Left lung (tissue), 10 donors: ENCODE data around the gene SEM1. TPM values are rescaled to one million over a fixed set of nuclear protein-coding genes. Genes with fewer than 3 reads are reported as not detected.

Experiments used
- ATAC-seq: fragments of 200-7000 bp; cut with Tn5 transposase; one replicate; pipeline ENCODE4 v1.9.1; 2020; ENCODE audit warnings: moderate library complexity
- DNase-seq, 4 donors: peaks; one replicate each; pipeline ENCODE4 v3.0.0-alpha.2; 2013 to 2020
- H3K27ac ChIP-seq, 2 donors: fragments of 200-600 bp; sonication (generic) in 1 of 2; one replicate each; pipeline versions ENCODE4 v1.5.0 to v1.8.0; 2020 to 2021
- H3K27me3 ChIP-seq, 2 donors: fragments of 200-600 bp; sonication (generic) in 1 of 2; one replicate each; pipeline versions ENCODE4 v1.5.0 to v1.8.0; 2020 to 2021
- H3K36me3 ChIP-seq, 2 donors: fragments of 200-600 bp; sonication (generic) in 1 of 2; one replicate each; pipeline versions ENCODE4 v1.5.0 to v1.8.0; 2020 to 2021
- H3K4me1 ChIP-seq, 2 donors: fragments of 200-600 bp; one replicate each; pipeline ENCODE4 v1.8.0; 2021
- H3K4me3 ChIP-seq, 2 donors: fragments of 200-600 bp; sonication (generic) in 1 of 2; one replicate each; pipeline versions ENCODE4 v1.5.0 to v1.8.0; 2020 to 2021; ENCODE audit warnings: mild to moderate bottlenecking in 1 of 2
- H3K9me3 ChIP-seq, 2 donors: fragments of 200-600 bp; sonication (generic) in 1 of 2; one replicate each; pipeline versions ENCODE4 v1.5.0 to v1.8.0; 2020 to 2021
- intact Hi-C, 2 donors: fragments of 100-400 bp; cut with DNase I; formaldehyde crosslinking; loops; one replicate each; pipeline versions ENCODE4 v1.11.2 to v1.14.2; 2022
- polyA plus RNA-seq, 6 donors: library from polyadenylated mRNA; unstranded; fragments of 120-200 nt; gene quantifications; one replicate each; pipeline ENCODE4 v1.2.1, GENCODE V29; 2013; ENCODE audit not compliant: insufficient read length in 6 of 6
- total RNA-seq, 2 donors: library from RNA; stranded (reverse); fragmentation: NEBNext Ultra II Directional; extraction: Animal tissue kit (Norgen Biotek cat#: 25700); gene quantifications; one replicate each; pipeline ENCODE4 v1.2.1, GENCODE V29; 2021
- TF ChIP-seq, protein P1 (sequence below), 2 donors: fragments of 200-600 bp; sonication (generic) in 1 of 2; IDR thresholded peaks; one replicate each; pipeline versions ENCODE4 v1.5.0 to v1.8.0; 2021; ENCODE audit warnings: antibody characterized with exemption in 2 of 2
- donor health status: DM: no; HTN: yes; CAD: no.
- donor health status: DM: no; HTN: no; CAD: no.

Gene SEM1
- total and polyA plus RNA-seq, 8 donors: 34.1 to 200 (median 179) TPM

DNA sequence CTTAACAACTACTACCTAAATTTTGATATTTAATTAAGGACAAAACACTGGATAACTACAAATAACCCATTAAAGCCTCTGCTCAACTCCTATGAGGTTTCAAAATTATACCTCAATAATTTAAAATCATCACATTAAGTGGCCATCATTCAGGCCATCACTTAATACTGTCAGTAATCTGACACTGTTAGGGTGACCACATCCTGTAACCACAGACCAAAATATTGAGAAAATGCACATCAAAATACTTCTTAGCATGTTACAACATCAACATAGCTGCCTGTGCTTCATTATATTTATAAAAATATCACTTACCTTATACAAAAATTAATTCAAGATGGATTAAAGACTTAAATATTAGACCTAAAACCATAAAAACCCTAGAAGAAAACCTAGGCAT, 23.3 kb downstream of the SEM1 start:
- TF ChIP-seq, protein P1, sequence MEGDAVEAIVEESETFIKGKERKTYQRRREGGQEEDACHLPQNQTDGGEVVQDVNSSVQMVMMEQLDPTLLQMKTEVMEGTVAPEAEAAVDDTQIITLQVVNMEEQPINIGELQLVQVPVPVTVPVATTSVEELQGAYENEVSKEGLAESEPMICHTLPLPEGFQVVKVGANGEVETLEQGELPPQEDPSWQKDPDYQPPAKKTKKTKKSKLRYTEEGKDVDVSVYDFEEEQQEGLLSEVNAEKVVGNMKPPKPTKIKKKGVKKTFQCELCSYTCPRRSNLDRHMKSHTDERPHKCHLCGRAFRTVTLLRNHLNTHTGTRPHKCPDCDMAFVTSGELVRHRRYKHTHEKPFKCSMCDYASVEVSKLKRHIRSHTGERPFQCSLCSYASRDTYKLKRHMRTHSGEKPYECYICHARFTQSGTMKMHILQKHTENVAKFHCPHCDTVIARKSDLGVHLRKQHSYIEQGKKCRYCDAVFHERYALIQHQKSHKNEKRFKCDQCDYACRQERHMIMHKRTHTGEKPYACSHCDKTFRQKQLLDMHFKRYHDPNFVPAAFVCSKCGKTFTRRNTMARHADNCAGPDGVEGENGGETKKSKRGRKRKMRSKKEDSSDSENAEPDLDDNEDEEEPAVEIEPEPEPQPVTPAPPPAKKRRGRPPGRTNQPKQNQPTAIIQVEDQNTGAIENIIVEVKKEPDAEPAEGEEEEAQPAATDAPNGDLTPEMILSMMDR (IDR thresholded peaks at IDR 0.05): no peak
- no peak overlapping the region for H3K4me3 ChIP-seq
- no peak for DNase-seq
- ATAC-seq: no peak
- H3K27ac ChIP-seq: no peak overlapping the region
- H3K27me3 ChIP-seq: no peaks in the 10 kb centered on the region
- H3K36me3 ChIP-seq: peaks cover 0 to 33% of the 10 kb centered on the region in 2 donors
- H3K9me3 ChIP-seq: no peaks in the 10 kb centered on the region
- intact Hi-C loops: no loop called here
- H3K4me1 ChIP-seq: peaks cover 0 to 7% of the 10 kb centered on the region in 2 donors

DNA sequence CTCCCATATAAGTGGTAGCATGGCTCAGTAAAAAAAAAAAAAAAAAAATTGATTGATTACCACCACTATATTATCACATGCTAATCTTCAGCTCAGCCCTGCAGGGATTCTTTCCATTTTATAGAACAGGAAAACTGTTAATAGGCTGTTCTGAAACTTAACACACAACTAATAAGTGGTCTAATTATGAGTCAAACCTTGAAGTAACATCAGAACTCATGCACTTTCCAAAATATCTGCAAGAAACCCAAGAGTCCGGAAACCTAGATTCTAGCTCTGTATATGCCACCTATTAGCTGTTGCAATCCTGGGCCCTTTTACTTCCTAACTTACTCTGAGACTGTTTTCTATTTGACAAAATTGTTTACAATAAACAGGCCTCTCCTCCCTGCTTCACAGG, 23.9 kb downstream of the SEM1 start:
- ATAC-seq: no peak
- H3K9me3 ChIP-seq: no peaks in the 10 kb centered on the region
- intact Hi-C loops: no loop called here

DNA sequence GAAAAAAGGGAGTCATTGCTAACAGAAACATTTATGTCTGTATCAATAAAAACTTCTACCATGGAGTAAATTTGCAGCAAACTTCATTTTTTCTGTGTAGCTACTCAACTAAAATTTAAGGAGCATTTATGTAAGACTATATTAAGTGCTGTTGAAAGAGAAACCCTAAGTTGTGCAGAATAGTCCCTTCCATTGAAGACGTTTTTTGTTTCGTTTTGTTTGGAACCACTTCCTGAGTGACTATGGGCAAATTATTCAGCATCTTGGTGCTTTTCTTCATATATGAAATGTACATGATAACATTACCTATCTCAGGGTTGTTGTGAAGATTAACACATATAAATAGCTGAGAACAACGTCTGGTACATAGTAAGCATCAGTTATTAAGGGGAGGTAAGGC, 24.3 kb downstream of the SEM1 start:
- no peak for DNase-seq
- Histone ChIP-seq H3K36me3 (peaks cover 0 to 28% of the 10 kb centered on the region in 2 donors), H3K27ac (no peak overlapping the region), H3K4me1 (peaks cover 0 to 7% of the 10 kb centered on the region in 2 donors), H3K9me3 (no peaks in the 10 kb centered on the region), H3K4me3 (no peak overlapping the region), H3K27me3 (no peaks in the 10 kb centered on the region)
- no peak for ATAC-seq
- TF ChIP-seq, protein P1 (IDR thresholded peaks at IDR 0.05): no peak
- intact Hi-C loops: no loop called here

More for the DNA sequence above, 23.9 kb downstream of the SEM1 start:
- TF ChIP-seq, protein P1 (IDR thresholded peaks at IDR 0.05): no peak
- Histone ChIP-seq H3K4me1 (peaks cover 0 to 7% of the 10 kb centered on the region in 2 donors), H3K27ac (no peak overlapping the region), H3K4me3 (no peak overlapping the region), H3K36me3 (peaks cover 0 to 32% of the 10 kb centered on the region in 2 donors), H3K27me3 (no peaks in the 10 kb centered on the region)
- DNase-seq: no peak

DNA sequence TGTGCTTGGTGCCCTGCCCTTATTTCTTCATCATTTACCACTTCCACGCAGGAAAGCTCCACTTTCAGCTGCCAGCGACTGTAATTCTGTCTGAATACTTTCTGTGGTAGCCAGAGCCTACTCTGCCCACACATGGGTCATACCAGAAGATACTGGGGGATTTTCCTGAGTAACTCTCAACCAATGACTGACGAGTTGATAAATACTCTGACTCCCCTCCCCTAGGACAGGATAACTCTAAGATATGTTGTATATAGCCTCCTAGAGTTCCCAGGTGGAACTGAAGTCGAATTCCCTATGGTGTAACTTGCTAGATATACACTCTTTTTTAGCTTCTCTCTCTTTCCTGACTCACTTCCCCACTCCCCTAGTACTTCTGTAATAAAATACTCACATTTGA, 29.8 kb downstream of the SEM1 start:
- intact Hi-C loops: no loop called here
- TF ChIP-seq, protein P1 (IDR thresholded peaks at IDR 0.05): no peak

DNA sequence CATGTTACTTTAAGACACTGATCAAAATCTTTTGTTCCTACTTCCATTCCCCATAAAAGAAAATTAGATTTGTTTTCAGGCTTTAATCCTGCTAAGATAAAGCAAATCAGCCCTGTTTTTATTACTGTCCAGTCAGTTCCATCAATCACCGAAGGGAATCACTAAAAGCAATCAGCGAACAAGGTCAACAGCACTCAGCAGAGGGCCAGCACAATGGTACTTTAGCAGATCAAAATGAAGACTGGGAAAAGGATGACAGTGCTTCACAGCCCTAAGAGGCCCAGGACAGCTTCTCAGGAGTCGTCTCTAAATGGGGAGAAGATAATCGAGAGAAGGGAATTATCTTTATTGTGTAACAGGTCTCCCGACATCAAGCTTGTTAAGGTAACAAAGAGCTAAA, 32.7 kb downstream of the SEM1 start:
- no peak for DNase-seq
- TF ChIP-seq, protein P1 (IDR thresholded peaks at IDR 0.05): no peak
- Histone ChIP-seq H3K36me3 (peaks cover 0 to 7% of the 10 kb centered on the region in 2 donors), H3K27ac (no peak overlapping the region), H3K4me1 (no peaks in the 10 kb centered on the region), H3K9me3 (no peaks in the 10 kb centered on the region), H3K4me3 (no peak overlapping the region), H3K27me3 (no peaks in the 10 kb centered on the region)
- ATAC-seq: no peak
- intact Hi-C loops: no loop called here

More for the DNA sequence above, 29.8 kb downstream of the SEM1 start:
- Histone ChIP-seq H3K4me3 (no peak overlapping the region), H3K36me3 (peaks cover 0 to 15% of the 10 kb centered on the region in 2 donors), H3K9me3 (no peaks in the 10 kb centered on the region), H3K4me1 (no peaks in the 10 kb centered on the region), H3K27me3 (no peaks in the 10 kb centered on the region), H3K27ac (no peak overlapping the region)
- ATAC-seq: no peak
- no peak for DNase-seq
